Keratinocyte (primary cell): Measurements from ENCODE around the gene PLAC9. TPM values are rescaled to one million over a fixed set of nuclear protein-coding genes. Genes with fewer than 3 reads are reported as not detected.

Experiments used
- DNase-seq: peaks from one replicate; pipeline ENCODE4 v3.0.0-alpha.2; 2011; ENCODE audit warnings: low read depth, missing footprints, low spot score
- FAIRE-seq: peaks from 2 replicates; lab custom pipeline; 2011; peaks lifted over from hg19 to GRCh38; lab: Jason Lieb, UNC
- H2AFZ ChIP-seq: 2 replicates; pipeline ENCODE4 v1.6.0; 2012; ENCODE audit warnings: low read length, control low read depth, inconsistent platforms; ENCODE audit not compliant: control insufficient read depth
- H3K27ac ChIP-seq: 2 replicates; pipeline ENCODE4 v1.5.1; 2011; ENCODE audit warnings: low read length; ENCODE audit not compliant: control insufficient read depth, insufficient read depth
- H3K27me3 ChIP-seq: 3 replicates; pipeline ENCODE4 v1.6.0; 2011; ENCODE audit warnings: low read length; ENCODE audit not compliant: control insufficient read depth, insufficient read depth; ENCODE audit errors: extremely low read depth
- H3K36me3 ChIP-seq, 2 experiments: 2 replicates in 1 of 2; 3 replicates in 1 of 2; pipeline ENCODE4 v1.5.1; 2011; ENCODE audit warnings: low read length in 2 of 2, mild to moderate bottlenecking in 1 of 2; ENCODE audit not compliant: control insufficient read depth in 2 of 2, insufficient read depth in 2 of 2; ENCODE audit errors: extremely low read depth in 1 of 2
- H3K4me1 ChIP-seq: 3 replicates; pipeline ENCODE4 v1.5.1; 2011; ENCODE audit warnings: low read length; ENCODE audit not compliant: control insufficient read depth, insufficient read depth; ENCODE audit errors: extremely low read depth
- H3K4me2 ChIP-seq: 3 replicates; pipeline ENCODE4 v1.6.0; 2011; ENCODE audit warnings: low read depth, low read length; ENCODE audit not compliant: control insufficient read depth, insufficient read depth; ENCODE audit errors: extremely low read depth
- H3K4me3 ChIP-seq, 3 experiments: fragments of 200-600 bp in 1 of 3; sonication (generic) in 1 of 3; 2 replicates in 2 of 3; 3 replicates in 1 of 3; pipeline ENCODE4 v1.5.1; 2011 to 2016; ENCODE audit warnings: low read length in 3 of 3, mild to moderate bottlenecking in 3 of 3, control low read depth in 2 of 3, inconsistent platforms in 1 of 3, low read depth in 1 of 3, mixed read lengths in 1 of 3, mixed run types in 1 of 3, moderate library complexity in 1 of 3; ENCODE audit not compliant: control insufficient read depth in 2 of 3, insufficient read depth in 2 of 3; ENCODE audit errors: extremely low read depth in 1 of 3
- H3K79me2 ChIP-seq: 2 replicates; pipeline ENCODE4 v1.6.0; 2012; ENCODE audit warnings: low read length; ENCODE audit not compliant: control insufficient read depth, insufficient read depth
- H3K9ac ChIP-seq: 3 replicates; pipeline ENCODE4 v1.6.0; 2011; ENCODE audit warnings: low read length; ENCODE audit not compliant: control insufficient read depth, insufficient read depth; ENCODE audit errors: extremely low read depth
- H3K9me1 ChIP-seq: 3 replicates; pipeline ENCODE4 v1.6.0; 2011; ENCODE audit warnings: low read length; ENCODE audit not compliant: control insufficient read depth, insufficient read depth; ENCODE audit errors: extremely low read depth
- H3K9me3 ChIP-seq: 2 replicates; pipeline ENCODE4 v1.5.1; 2012; ENCODE audit warnings: low read depth, low read length; ENCODE audit not compliant: control insufficient read depth
- H4K20me1 ChIP-seq: 3 replicates; pipeline ENCODE4 v1.6.0; 2011; ENCODE audit warnings: low read length; ENCODE audit not compliant: control insufficient read depth, insufficient read depth; ENCODE audit errors: extremely low read depth
- CTCF ChIP-seq, 3 experiments: IDR thresholded peaks in 1 of 3; conservative IDR thresholded peaks in 1 of 3; optimal IDR thresholded peaks in 1 of 3; 2 replicates in 2 of 3; 3 replicates in 1 of 3; pipeline versions ENCODE3 to v1.5.1; 2011; ENCODE audit warnings: low read length in 3 of 3, mild to moderate bottlenecking in 3 of 3, moderate library complexity in 2 of 3, control low read depth in 1 of 3, inconsistent platforms in 1 of 3; ENCODE audit not compliant: insufficient read depth in 2 of 3; ENCODE audit errors: extremely low read depth in 1 of 3
- EZH2 ChIP-seq: IDR thresholded peaks from one replicate; pipeline ENCODE4 v1.6.1; 2012; ENCODE audit warnings: inconsistent platforms, mild to moderate bottlenecking, low read length, moderate library complexity
- dilution Hi-C: fragments of 300-500 bp; cut with MboI; formaldehyde crosslinking; loops from one replicate; pipeline ENCODE4 v1.7.0; 2020; ENCODE audit warnings: low sequenced_read_pairs; ENCODE audit not compliant: extremely low pct_ligation_motif_present
- polyA plus RNA-seq, 5 experiments: library from polyadenylated mRNA; depleted of rRNA in 3 of 5; stranded (reverse) in 3 of 5; stranded (forward) in 1 of 5; unstranded in 1 of 5; fragments of >200 nt; gene quantifications; 1 replicate in 1 of 5; 2 replicates in 3 of 5; 3 replicates in 1 of 5; pipeline versions ENCODE4 v1.2.1 to v1.2.3, GENCODE V29; 2011 to 2012; ENCODE audit warnings: missing spikeins in 2 of 5, low read depth in 1 of 5, low replicate concordance in 1 of 5

PLAC9 gene
- polyA plus RNA-seq, 1 donor (not counting 4 experiments of a cell fraction or from before 2014, with no cell fraction given): 0.39 TPM

- Histone ChIP-seq H3K9me3 (no peaks in the 10 kb centered on the region), H3K36me3 (peaks cover 4 to 8% of the 10 kb centered on the region in 2 experiments), H3K9ac (no peak overlapping the region), H2AFZ (no peak overlapping the region), H3K4me2 (no peak overlapping the region), H3K4me3 (no peak overlapping the region), H4K20me1 (peaks cover 3% of the 10 kb centered on the region), H3K4me1 (peaks cover 7% of the 10 kb centered on the region), H3K27ac (no peak overlapping the region), H3K27me3 (no peaks in the 10 kb centered on the region), H3K79me2 (peaks cover 51% of the 10 kb centered on the region), H3K9me1 (peaks cover 2% of the 10 kb centered on the region)
- DNase-seq (no peak), FAIRE-seq (no peak)
- dilution Hi-C loops: no loop called here
- TF ChIP-seq EZH2: no peak
- no peak for TF ChIP-seq CTCF (optimal IDR thresholded peaks at IDR 0.05 in 1 of 3, IDR thresholded peaks at IDR 0.05 in 1 of 3, conservative IDR thresholded peaks at IDR 0.05 in 1 of 3; ENCODE audit: extremely low read depth in 1 of 3, insufficient read depth in 2 of 3, low read length in 3 of 3)
Measured at GRCh38 chr10:80177781-80178636, 45.5 kb downstream of the PLAC9 start.

- no peak overlapping the region for H3K9ac ChIP-seq
- no peak overlapping the region for H2AFZ ChIP-seq
- H3K4me3 ChIP-seq: no peak overlapping the region
- FAIRE-seq (no peak), DNase-seq (no peak)
- dilution Hi-C loops: no loop called here
- peaks cover 2% of the 10 kb centered on the region for H3K9me1 ChIP-seq
- H3K27ac ChIP-seq: no peak overlapping the region
- H3K36me3 ChIP-seq: peaks cover 6 to 13% of the 10 kb centered on the region in 2 experiments
- H4K20me1 ChIP-seq: peaks cover 17% of the 10 kb centered on the region
- TF ChIP-seq EZH2: no peak
- TF ChIP-seq CTCF (optimal IDR thresholded peaks at IDR 0.05 in 1 of 3, IDR thresholded peaks at IDR 0.05 in 1 of 3, conservative IDR thresholded peaks at IDR 0.05 in 1 of 3; ENCODE audit: extremely low read depth in 1 of 3, insufficient read depth in 2 of 3, low read length in 3 of 3): no peak
- no peak overlapping the region for H3K4me2 ChIP-seq
- no peaks in the 10 kb centered on the region for H3K9me3 ChIP-seq
- no peaks in the 10 kb centered on the region for H3K27me3 ChIP-seq
- H3K79me2 ChIP-seq: peaks cover 90% of the 10 kb centered on the region
- H3K4me1 ChIP-seq: no peaks in the 10 kb centered on the region
Measured at GRCh38 chr10:80182986-80183385, 50.5 kb downstream of the PLAC9 start.
